K562 (cell line): ENCODE measurements around the gene BCORL1. TPM values are rescaled to one million over a fixed set of nuclear protein-coding genes. Genes with fewer than 3 reads are reported as not detected.

Experiments
- ATAC-seq: fragments of 200-7000 bp; cut with Tn5 transposase; 3 replicates; pipeline ENCODE4 v1.9.1; 2020; ENCODE audit warnings: moderate library complexity
- BruUV-seq: library from RNA; stranded (reverse); fragments of 400-500 nt; replicated peaks from 2 replicates; lab custom pipeline; 2021; lab: Mats Ljungman, UMichigan
- CTCF ChIA-PET: fragments of 300-600 bp; formaldehyde crosslinking; extraction: SDS; loops from one replicate; lab custom pipeline; 2021; ENCODE audit warnings: low intra/inter-chr PET ratio; lab: Yijun Ruan, JAX
- POLR2A ChIA-PET: fragments of 300-600, 350-650 bp; sonication (Branson Sonifier 250); formaldehyde crosslinking; extraction: SDS; loops from one replicate; lab custom pipeline; 2021; ENCODE audit warnings: antibody characterized with exemption, inconsistent platforms; lab: Yijun Ruan, JAX
- DNase-seq, 4 experiments: peaks; one replicate each; pipeline versions ENCODE4 v3.0.0 to v3.0.0-alpha.2; 2011 to 2018; ENCODE audit warnings: low spot score in 3 of 4, mixed read lengths in 3 of 4; ENCODE audit errors: extremely low read depth in 1 of 4
- FAIRE-seq: peaks from 2 replicates; lab custom pipeline; 2011; peaks lifted over from hg19 to GRCh38; lab: Jason Lieb, UNC
- H2AFZ ChIP-seq: 2 replicates; pipeline ENCODE4 v1.6.0; 2011; ENCODE audit warnings: low read depth, low read length, control low read depth, inconsistent platforms
- H3K27ac ChIP-seq: fragments of 200-600 bp; 3 replicates; pipeline ENCODE4 v1.8.0; 2011; ENCODE audit warnings: low read depth, mild to moderate bottlenecking, control low read depth, inconsistent platforms, low read length, moderate library complexity, mixed read lengths; ENCODE audit errors: extremely low read depth
- H3K27me3 ChIP-seq, 2 experiments: fragments of 300-600 bp in 1 of 2; 2 replicates in 1 of 2; 3 replicates in 1 of 2; pipeline versions ENCODE4 v1.6.0 to v1.8.0; 2011; ENCODE audit warnings: inconsistent platforms in 2 of 2, low read length in 2 of 2, mild to moderate bottlenecking in 1 of 2, mixed read lengths in 1 of 2, moderate library complexity in 1 of 2; ENCODE audit not compliant: control insufficient read depth in 2 of 2, insufficient read depth in 2 of 2
- H3K36me3 ChIP-seq: fragments of 300-600 bp; 3 replicates; pipeline ENCODE4 v1.8.0; 2011; ENCODE audit warnings: mild to moderate bottlenecking, low read length, inconsistent platforms; ENCODE audit not compliant: control insufficient read depth, insufficient read depth
- H3K4me1 ChIP-seq, 2 experiments: fragments of 200-600 bp in 1 of 2; replicated peaks in 1 of 2; 2 replicates in 1 of 2; 3 replicates in 1 of 2; pipeline versions ENCODE4 v1.5.1 to v1.8.0; 2011; ENCODE audit warnings: inconsistent platforms in 2 of 2, low read length in 2 of 2, mild to moderate bottlenecking in 1 of 2, mixed read lengths in 1 of 2, moderate library complexity in 1 of 2; ENCODE audit not compliant: control insufficient read depth in 2 of 2, insufficient read depth in 2 of 2
- H3K4me2 ChIP-seq: 2 replicates; pipeline ENCODE4 v1.6.1; 2011; ENCODE audit warnings: low read length, control low read depth, inconsistent platforms, mixed read lengths; ENCODE audit not compliant: insufficient read depth
- H3K4me3 ChIP-seq: fragments of 200-600 bp; sonication (generic), shearing (Covaris generic); 2 replicates; pipeline ENCODE4 v1.5.1; 2016; ENCODE audit warnings: control low read depth, inconsistent platforms
- H3K79me2 ChIP-seq: fragments of 200-600 bp; 3 replicates; pipeline ENCODE4 v1.8.0; 2011; ENCODE audit warnings: low read length, inconsistent platforms; ENCODE audit not compliant: control insufficient read depth, insufficient read depth
- H3K9ac ChIP-seq, 2 experiments: 2 replicates each; pipeline versions ENCODE4 v1.6.0 to v1.6.1; 2011; ENCODE audit warnings: low read depth in 2 of 2, low read length in 2 of 2, control low read depth in 1 of 2, inconsistent platforms in 1 of 2, mild to moderate bottlenecking in 1 of 2, mixed read lengths in 1 of 2; ENCODE audit not compliant: insufficient read depth in 1 of 2
- H3K9me1 ChIP-seq: one replicate; pipeline ENCODE4 v1.6.0; 2011; ENCODE audit warnings: inconsistent platforms, mild to moderate bottlenecking, low read length, moderate library complexity; ENCODE audit not compliant: control insufficient read depth, insufficient read depth
- H3K9me3 ChIP-seq: replicated peaks from 2 replicates; pipeline ENCODE4 v1.5.1; 2011; ENCODE audit warnings: low read depth, low read length, inconsistent platforms; ENCODE audit not compliant: control insufficient read depth, insufficient read depth
- H4K20me1 ChIP-seq: replicated peaks from 2 replicates; pipeline ENCODE4 v1.6.1; 2011; ENCODE audit warnings: low read length, inconsistent platforms, mixed read lengths; ENCODE audit not compliant: control insufficient read depth, insufficient read depth
- ATF6 ChIP-seq: sonication (generic); formaldehyde crosslinking; IDR thresholded peaks from 2 replicates; pipeline ENCODE4 v1.4.0; 2020; ENCODE audit warnings: mild to moderate bottlenecking, missing genetic modification reagents
- BACH1 ChIP-seq: fragments of 200-800 bp; sonication (Bioruptor generic); IDR thresholded peaks from 2 replicates; pipeline ENCODE4 v1.6.1; 2016; ENCODE audit warnings: missing genetic modification characterization, missing compliant biosample characterization
- EP300 ChIP-seq: IDR thresholded peaks from 2 replicates; pipeline ENCODE4 v1.6.1; 2012; ENCODE audit warnings: low read length, improper control_type of control experiment
- MLLT1 ChIP-seq, 2 experiments: fragments of 450-650 bp; IDR thresholded peaks; 2 replicates each; pipeline ENCODE4 v1.6.1; 2016
- NCOA2 ChIP-seq, 2 experiments: fragments of 450-650 bp; IDR thresholded peaks; 2 replicates each; pipeline ENCODE4 v1.6.1; 2018; ENCODE audit warnings: mild to moderate bottlenecking in 2 of 2, moderate library complexity in 1 of 2; ENCODE audit not compliant: partially characterized antibody in 2 of 2
- NFIC ChIP-seq: fragments of 450-650 bp; IDR thresholded peaks from 2 replicates; pipeline ENCODE4 v1.6.1; 2017; ENCODE audit warnings: mild to moderate bottlenecking, inconsistent platforms
- ZBTB34 ChIP-seq: fragments of 250-450 bp; sonication (Bioruptor Pico); IDR thresholded peaks from 2 replicates; pipeline ENCODE4 v1.8.0; 2021; ENCODE audit warnings: mild to moderate bottlenecking, moderate library complexity
- ZNF518B ChIP-seq: fragments of 250-450 bp; sonication (Bioruptor Pico); IDR thresholded peaks from 2 replicates; pipeline ENCODE4 v1.5.0; 2021; ENCODE audit warnings: mild to moderate bottlenecking, moderate library complexity
- WGBS: fragments of 100-300 bp; shearing (Covaris generic); methylation state at CpG from one replicate; pipeline ENCODE4 v1.1.6; 2016; ENCODE audit warnings: low coverage, mixed read lengths; ENCODE audit not compliant: insufficient coverage; ENCODE audit errors: missing lambda C conversion rate; 5-methylcytosine and 5-hydroxymethylcytosine counted together
- in situ Hi-C: fragments of 300-500 bp; cut with MboI; formaldehyde crosslinking; loops from 4 replicates; pipeline ENCODE4 v1.15.0; 2018; ENCODE audit warnings: inconsistent platforms, mixed read lengths
- intact Hi-C: fragments of 100-400 bp; cut with micrococcal nuclease; formaldehyde crosslinking; loops from 2 replicates; pipeline ENCODE4 v1.14.2; 2022
- polyA plus RNA-seq, 8 experiments: library from polyadenylated mRNA; depleted of rRNA in 4 of 8; stranded (reverse) in 5 of 8; unstranded in 3 of 8; fragments of >200 nt; fragmentation: Nextera tagmentation in 2 of 8; fragmentation: Illumina TruSeq in 1 of 8; extraction: Ambion mirVana in 2 of 8; extraction: Trizol in 1 of 8; gene quantifications; 2 replicates each; pipeline versions ENCODE4 v1.2.1 to v1.2.3, GENCODE V29; 2011 to 2014; ENCODE audit warnings: inconsistent platforms in 1 of 8, missing spikeins in 1 of 8
- total RNA-seq, 7 experiments: library from RNA; depleted of rRNA in 6 of 7; stranded (reverse); fragments of >200 nt in 6 of 7; fragmentation: Illumina TruSeq in 2 of 7; extraction: Trizol in 2 of 7; gene quantifications; 2 replicates each; pipeline versions ENCODE4 v1.2.1 to v1.2.3, GENCODE V29; 2011 to 2021; ENCODE audit warnings: low replicate concordance in 1 of 7

BCORL1 gene
- total and polyA plus RNA-seq, 9 of the 15 experiments (the other 6 are each of a cell fraction or from before 2014, with no cell fraction given): 0.48 to 29.6 (median 2.1) TPM

GRCh38 chrX:130081421-130082045, 99.1 kb downstream of the BCORL1 start:
- no peak for FAIRE-seq
- H3K4me3 ChIP-seq: no peak overlapping the region
- in situ Hi-C loops: no loop called here

More at GRCh38 chrX:130081421-130082045, 99.1 kb downstream of the BCORL1 start:
- peaks cover 8% of the 10 kb centered on the region for H3K9me1 ChIP-seq
- H3K9me3 ChIP-seq: no peaks in the 10 kb centered on the region
- ChIA-PET CTCF (interaction anchor here (0.6 kb wide), 1 partner anchor 26 kb away, joined by 3 read pairs; no protein-coding TSS in a partner anchor), POLR2A (interaction anchor here (1.0 to 2.7 kb wide), 3 partner anchors 39 to 185 kb away, joined by 3 to 12 read pairs (median 3); no protein-coding TSS in a partner anchor)
- no TSS peak for BruUV-seq
- no peak overlapping the region for H2AFZ ChIP-seq
- WGBS: 35% methylated on average over 4 of the region's 12 CpGs
- 0 out of 2 replicates have a peak overlapping the region, but pooled peaks have one; percentile 72 for H3K4me2 ChIP-seq
- ATAC-seq: peak; percentile 4; the same call in 2 of the 3 replicates
- no peak for TF ChIP-seq ZNF518B (CRISPR knock-in tag)
- no peak for TF ChIP-seq MLLT1 (IDR thresholded peaks at IDR 0.05)
- TF ChIP-seq NCOA2 (IDR thresholded peaks at IDR 0.05; ENCODE audit: partially characterized antibody in 2 of 2): no peak
- peak; percentile 3; the same call in 1 of the 2 replicates for TF ChIP-seq NFIC
- TF ChIP-seq BACH1 (tag): no peak
- TF ChIP-seq ATF6 (CRISPR knock-in tag): no peak
- TF ChIP-seq EP300: no peak
- TF ChIP-seq ZBTB34: no peak
- peak overlapping the region; percentile 43 to 87; a peak in 3 of 4 replicates for H3K9ac ChIP-seq
- no peak for DNase-seq
- H3K79me2 ChIP-seq: peaks cover 56% of the 10 kb centered on the region
- peak overlapping the region; percentile 78 for H3K27ac ChIP-seq
- peaks cover 67% of the 10 kb centered on the region; the same call in 2 of the 3 replicates for H3K36me3 ChIP-seq
- peaks cover 52 to 54% of the 10 kb centered on the region in 2 experiments for H3K4me1 ChIP-seq
- H3K27me3 ChIP-seq: no peaks in the 10 kb centered on the region
- 0 out of 2 replicates have a peak, but pooled peaks cover 4% of the 10 kb centered on the region for H4K20me1 ChIP-seq
- intact Hi-C loops: loop anchor here (2.0 to 5.0 kb wide), 2 partner anchors 39 to 91 kb away; partner anchors contain the start of gene RAB33A
